CD14-positive monocyte (primary cell): ENCODE measurements around the gene DLGAP1. TPM values are rescaled to one million over a fixed set of nuclear protein-coding genes. Genes with fewer than 3 reads are reported as not detected.
A peak's percentile ranks its signal among the peaks of the same experiment; 100 is the strongest.

Source experiments
- DNase-seq, 3 donors: peaks; one replicate each; pipeline ENCODE4 v3.0.0-alpha.2; 2011 to 2022
- H2AFZ ChIP-seq: 2 replicates; pipeline ENCODE4 v1.6.0; 2012; ENCODE audit warnings: mild to moderate bottlenecking, low read depth, low read length, inconsistent platforms; ENCODE audit not compliant: insufficient read depth, poor library complexity, severe bottlenecking
- H3K27ac ChIP-seq, 2 donors: 1 replicate in 1 of 2; 2 replicates in 1 of 2; pipeline ENCODE4 v1.5.1; 2012 to 2013; ENCODE audit warnings: low read length in 2 of 2, control low read depth in 1 of 2, inconsistent platforms in 1 of 2, low read depth in 1 of 2, mild to moderate bottlenecking in 1 of 2
- H3K27me3 ChIP-seq, 2 donors: one replicate each; pipeline versions ENCODE4 v1.6.0 to v1.6.1; 2011 to 2013; ENCODE audit warnings: low read length in 2 of 2; ENCODE audit not compliant: control insufficient read depth in 2 of 2, insufficient read depth in 2 of 2
- H3K36me3 ChIP-seq, 2 donors: replicated peaks in 1 of 2; 1 replicate in 1 of 2; 2 replicates in 1 of 2; pipeline versions ENCODE4 v1.5.1 to v1.6.1; 2012 to 2013; ENCODE audit warnings: low read length in 2 of 2, control low read depth in 1 of 2, inconsistent platforms in 1 of 2, mild to moderate bottlenecking in 1 of 2; ENCODE audit not compliant: insufficient read depth in 2 of 2, control insufficient read depth in 1 of 2
- H3K4me1 ChIP-seq, 2 donors: 1 replicate in 1 of 2; 2 replicates in 1 of 2; pipeline versions ENCODE4 v1.5.1 to v1.6.1; 2012 to 2013; ENCODE audit warnings: low read length in 2 of 2, control low read depth in 1 of 2, inconsistent platforms in 1 of 2, mild to moderate bottlenecking in 1 of 2, moderate library complexity in 1 of 2; ENCODE audit not compliant: insufficient read depth in 2 of 2, control insufficient read depth in 1 of 2
- H3K4me2 ChIP-seq: replicated peaks from 2 replicates; pipeline ENCODE3; 2012; ENCODE audit warnings: low read length, moderate library complexity, mild to moderate bottlenecking; ENCODE audit not compliant: poor library complexity, severe bottlenecking; ENCODE audit errors: extremely low read depth
- H3K4me3 ChIP-seq, 3 experiments: fragments of 200-600 bp in 1 of 3; sonication (generic) in 1 of 3; replicated peaks in 1 of 3; 1 replicate in 2 of 3; 2 replicates in 1 of 3; pipeline ENCODE4 v1.5.1; 2011 to 2013; ENCODE audit warnings: low read length in 3 of 3, mild to moderate bottlenecking in 3 of 3, control low read depth in 2 of 3, low read depth in 2 of 3, inconsistent platforms in 1 of 3, moderate library complexity in 1 of 3
- H3K79me2 ChIP-seq: 2 replicates; pipeline ENCODE4 v1.6.0; 2012; ENCODE audit warnings: mild to moderate bottlenecking, control low read depth, inconsistent platforms, low read length, moderate library complexity; ENCODE audit not compliant: insufficient read depth
- H3K9ac ChIP-seq: 2 replicates; pipeline ENCODE4 v1.6.0; 2017; ENCODE audit warnings: low read length, mild to moderate bottlenecking; ENCODE audit not compliant: insufficient read depth, poor library complexity, severe bottlenecking
- H3K9me3 ChIP-seq, 2 donors: replicated peaks in 1 of 2; 1 replicate in 1 of 2; 2 replicates in 1 of 2; pipeline versions ENCODE4 v1.5.1 to v1.6.1; 2012 to 2013; ENCODE audit warnings: low read length in 2 of 2, control low read depth in 1 of 2; ENCODE audit not compliant: control insufficient read depth in 1 of 2, insufficient read depth in 1 of 2
- H4K20me1 ChIP-seq: 2 replicates; pipeline ENCODE4 v1.6.0; 2012; ENCODE audit warnings: mild to moderate bottlenecking, low read length, control low read depth, moderate library complexity; ENCODE audit not compliant: insufficient read depth
- H3K27ac Mint-ChIP-seq, 7 donors: one replicate each; pipeline ENCODE4 v1.8.0; 2020; ENCODE audit warnings: mild to moderate bottlenecking in 7 of 7, mixed read lengths in 7 of 7, moderate library complexity in 6 of 7, inconsistent platforms in 2 of 7
- H3K27me3 Mint-ChIP-seq, 3 donors: one replicate each; pipeline ENCODE4 v1.8.0; 2021 to 2022; ENCODE audit warnings: low read depth in 3 of 3, mild to moderate bottlenecking in 3 of 3, mixed read lengths in 3 of 3, moderate library complexity in 3 of 3, inconsistent platforms in 1 of 3
- H3K36me3 Mint-ChIP-seq, 2 donors: one replicate each; pipeline ENCODE4 v1.8.0; 2020; ENCODE audit warnings: mixed read lengths in 2 of 2, inconsistent platforms in 1 of 2, mild to moderate bottlenecking in 1 of 2
- H3K4me1 Mint-ChIP-seq: one replicate; pipeline ENCODE4 v1.8.0; 2020; ENCODE audit warnings: mild to moderate bottlenecking, mixed read lengths
- H3K4me3 Mint-ChIP-seq, 2 donors: one replicate each; pipeline ENCODE4 v1.8.0; 2020; ENCODE audit warnings: mild to moderate bottlenecking in 2 of 2, mixed read lengths in 2 of 2, moderate library complexity in 1 of 2
- H3K9me3 Mint-ChIP-seq, 7 donors: one replicate each; pipeline ENCODE4 v1.8.0; 2020 to 2022; ENCODE audit warnings: mixed read lengths in 7 of 7, mild to moderate bottlenecking in 6 of 7, moderate library complexity in 6 of 7, inconsistent platforms in 2 of 7
- WGBS: methylation state at CpG from one replicate; pipeline ENCODE4 v1.1.5; 2013; ENCODE audit warnings: missing lambda C conversion rate; ENCODE audit not compliant: insufficient coverage; 5-methylcytosine and 5-hydroxymethylcytosine counted together
- intact Hi-C, 2 donors: fragments of 100-400 bp; cut with micrococcal nuclease; formaldehyde crosslinking; loops; one replicate each; pipeline versions ENCODE4 v1.15.0 to v1.15.1; 2023
- polyA plus RNA-seq, 3 donors: library from polyadenylated mRNA; depleted of rRNA in 1 of 3; unstranded in 2 of 3; stranded (reverse) in 1 of 3; fragments of 300-500 nt in 2 of 3; fragments of >200 nt in 1 of 3; fragmentation: Illumina TruSeq in 2 of 3; gene quantifications; 1 replicate in 2 of 3; 2 replicates in 1 of 3; pipeline ENCODE4 v1.2.3, GENCODE V29; 2012 to 2021
- TF ChIP-seq, protein P1 (sequence below): fragments of 200-600 bp; IDR thresholded peaks from one replicate; pipeline ENCODE4 v1.8.0; 2022; ENCODE audit warnings: antibody characterized with exemption, mild to moderate bottlenecking

Gene DLGAP1
- polyA plus RNA-seq, 3 donors, result 0.09 to 0.42 TPM; not detected in 1

GRCh38 chr18:3471141-3471648 lies 983.9 kb downstream of the DLGAP1 start:
- TF ChIP-seq, protein P1, sequence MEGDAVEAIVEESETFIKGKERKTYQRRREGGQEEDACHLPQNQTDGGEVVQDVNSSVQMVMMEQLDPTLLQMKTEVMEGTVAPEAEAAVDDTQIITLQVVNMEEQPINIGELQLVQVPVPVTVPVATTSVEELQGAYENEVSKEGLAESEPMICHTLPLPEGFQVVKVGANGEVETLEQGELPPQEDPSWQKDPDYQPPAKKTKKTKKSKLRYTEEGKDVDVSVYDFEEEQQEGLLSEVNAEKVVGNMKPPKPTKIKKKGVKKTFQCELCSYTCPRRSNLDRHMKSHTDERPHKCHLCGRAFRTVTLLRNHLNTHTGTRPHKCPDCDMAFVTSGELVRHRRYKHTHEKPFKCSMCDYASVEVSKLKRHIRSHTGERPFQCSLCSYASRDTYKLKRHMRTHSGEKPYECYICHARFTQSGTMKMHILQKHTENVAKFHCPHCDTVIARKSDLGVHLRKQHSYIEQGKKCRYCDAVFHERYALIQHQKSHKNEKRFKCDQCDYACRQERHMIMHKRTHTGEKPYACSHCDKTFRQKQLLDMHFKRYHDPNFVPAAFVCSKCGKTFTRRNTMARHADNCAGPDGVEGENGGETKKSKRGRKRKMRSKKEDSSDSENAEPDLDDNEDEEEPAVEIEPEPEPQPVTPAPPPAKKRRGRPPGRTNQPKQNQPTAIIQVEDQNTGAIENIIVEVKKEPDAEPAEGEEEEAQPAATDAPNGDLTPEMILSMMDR, result no peak
- Histone ChIP-seq H3K79me2 (no peaks in the 10 kb centered on the region), H3K9ac (no peak overlapping the region), H3K36me3 (no peaks in the 10 kb centered on the region), H3K4me2 (no peak overlapping the region), H3K9me3 (no peaks in the 10 kb centered on the region), H4K20me1 (no peaks in the 10 kb centered on the region), H3K4me3 (no peak overlapping the region), H2AFZ (no peak overlapping the region), H3K27me3 (no peaks in the 10 kb centered on the region), H3K4me1 (peaks cover 4 to 9% of the 10 kb centered on the region in 2 donors), H3K27ac (no peak overlapping the region)
- Mint-ChIP-seq H3K27me3 (peaks cover 0 to 4% (median 1%) of the 10 kb centered on the region in 3 donors), H3K4me1 (peaks cover 13% of the 10 kb centered on the region), H3K4me3 (no peak overlapping the region), H3K9me3 (peaks cover 0 to 7% (median 2%) of the 10 kb centered on the region in 7 donors), H3K27ac (no peak overlapping the region), H3K36me3 (no peaks in the 10 kb centered on the region)
- DNase-seq, result no peak
- intact Hi-C loops, result no loop called here
- WGBS, result 92% methylated on average over 2 of the region's 3 CpGs

DNA sequence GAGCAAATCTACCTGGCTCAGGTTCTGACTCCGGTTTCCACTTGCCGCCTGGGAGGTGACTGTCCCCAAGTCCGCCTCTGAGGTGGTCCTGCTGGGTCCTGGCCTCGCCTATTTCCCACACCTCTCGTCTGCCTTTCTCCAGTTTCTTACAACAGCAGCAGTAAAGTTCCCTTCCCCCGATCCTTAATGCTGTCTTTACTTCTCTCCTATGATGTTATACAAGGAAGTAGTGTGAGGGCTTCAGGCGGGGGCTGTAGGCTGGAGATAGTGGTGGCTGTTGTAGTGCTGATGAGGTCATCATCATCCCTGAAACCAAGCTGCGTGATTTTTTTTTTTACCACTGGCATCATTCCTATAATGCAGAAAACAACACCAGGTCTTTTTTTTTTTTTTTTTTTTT lies 986.3 kb downstream of the DLGAP1 start:
- H3K4me2 ChIP-seq, result no peak overlapping the region
- intact Hi-C loops, result no loop called here
- WGBS, result 100% methylated on average over 3 of the region's 8 CpGs

More for the DNA sequence above, 986.3 kb downstream of the DLGAP1 start:
- peaks cover 1 to 4% (median 1%) of the 10 kb centered on the region in 3 donors for H3K27me3 Mint-ChIP-seq
- TF ChIP-seq, protein P1, result no peak
- H3K36me3 Mint-ChIP-seq, result no peaks in the 10 kb centered on the region
- Histone ChIP-seq H3K79me2 (no peaks in the 10 kb centered on the region), H3K4me3 (no peak overlapping the region), H3K27ac (no peak overlapping the region), H4K20me1 (no peaks in the 10 kb centered on the region), H2AFZ (no peak overlapping the region), H3K9me3 (no peaks in the 10 kb centered on the region), H3K9ac (no peak overlapping the region), H3K4me1 (peaks cover 7 to 14% of the 10 kb centered on the region in 2 donors), H3K27me3 (no peaks in the 10 kb centered on the region), H3K36me3 (no peaks in the 10 kb centered on the region)
- H3K4me1 Mint-ChIP-seq, result peaks cover 18% of the 10 kb centered on the region
- H3K27ac Mint-ChIP-seq, result no peak overlapping the region
- DNase-seq, result peak in 1 of 3 donors; percentile 25
- no peak overlapping the region for H3K4me3 Mint-ChIP-seq
- H3K9me3 Mint-ChIP-seq, result no peaks in the 10 kb centered on the region
